HUES6 (cell line): ENCODE results near the gene TWSG1.
"Not testable (repeated sequence)": the region's sequence is repeated elsewhere in the genome, so short reads cannot be mapped to it uniquely, and the experiment has no call there.

Experiments
- H3K27ac ChIP-seq: 2 replicates; pipeline ENCODE4 v1.7.0; 2013; ENCODE audit warnings: low read depth, mild to moderate bottlenecking, low read length, inconsistent platforms
- H3K27me3 ChIP-seq: 2 replicates; pipeline ENCODE4 v1.6.1; 2013; ENCODE audit warnings: low read length; ENCODE audit not compliant: control insufficient read depth, insufficient read depth
- H3K36me3 ChIP-seq: 2 replicates; pipeline ENCODE4 v1.6.1; 2013; ENCODE audit warnings: low read length; ENCODE audit not compliant: control insufficient read depth, insufficient read depth
- H3K4me1 ChIP-seq: 2 replicates; pipeline ENCODE4 v1.6.1; 2013; ENCODE audit warnings: low read length; ENCODE audit not compliant: control insufficient read depth, insufficient read depth
- H3K4me3 ChIP-seq: 2 replicates; pipeline ENCODE4 v1.5.1; 2013; ENCODE audit warnings: low read depth, low read length
- H3K9ac ChIP-seq: one replicate; pipeline ENCODE4 v1.6.1; 2013; ENCODE audit warnings: mild to moderate bottlenecking, low read length
- H3K9me3 ChIP-seq: 2 replicates; pipeline ENCODE4 v1.6.1; 2013; ENCODE audit warnings: low read depth, low read length; ENCODE audit not compliant: control insufficient read depth, insufficient read depth

The TWSG1 gene

GRCh38 chr18:9413576-9413975 lies 79.0 kb downstream of the TWSG1 start:
- Histone ChIP-seq H3K4me3 (no peak overlapping the region), H3K9ac (no peak overlapping the region), H3K4me1 (peaks cover 10% of the 10 kb centered on the region; the same call in 1 of the 2 replicates), H3K36me3 (no peaks in the 10 kb centered on the region), H3K27me3 (no peaks in the 10 kb centered on the region), H3K9me3 (peaks cover 22% of the 10 kb centered on the region), H3K27ac (no peak overlapping the region)

- Histone ChIP-seq H3K27me3 (no peaks in the 10 kb centered on the region), H3K9me3 (0 out of 2 replicates have a peak, but pooled peaks cover 2% of the 10 kb centered on the region), H3K36me3 (no peaks in the 10 kb centered on the region), H3K9ac (no peak overlapping the region), H3K4me3 (no peak overlapping the region), H3K4me1 (peaks cover 10% of the 10 kb centered on the region; the same call in 1 of the 2 replicates), H3K27ac (no peak overlapping the region)
Observed at GRCh38 chr18:9416563-9417072, 82.0 kb downstream of the TWSG1 start.

GRCh38 chr18:9417073-9417851 lies 82.7 kb downstream of the TWSG1 start:
- Histone ChIP-seq H3K27me3 (no peaks in the 10 kb centered on the region), H3K4me1 (peaks cover 10% of the 10 kb centered on the region; the same call in 1 of the 2 replicates), H3K36me3 (no peaks in the 10 kb centered on the region), H3K9ac (no peak overlapping the region), H3K27ac (no peak overlapping the region), H3K4me3 (no peak overlapping the region), H3K9me3 (0 out of 2 replicates have a peak, but pooled peaks cover 2% of the 10 kb centered on the region)

GRCh38 chr18:9418047-9418690 lies 83.6 kb downstream of the TWSG1 start:
- H3K9ac ChIP-seq = no peak overlapping the region
- no peaks in the 10 kb centered on the region for H3K9me3 ChIP-seq
- H3K4me3 ChIP-seq = no peak overlapping the region
- no peaks in the 10 kb centered on the region for H3K27me3 ChIP-seq
- no peaks in the 10 kb centered on the region for H3K36me3 ChIP-seq
- no peak overlapping the region for H3K27ac ChIP-seq
- H3K4me1 ChIP-seq = peaks cover 10% of the 10 kb centered on the region; the same call in 1 of the 2 replicates

- peaks cover 13% of the 10 kb centered on the region; the same call in 1 of the 2 replicates for H3K9me3 ChIP-seq
- H3K27ac ChIP-seq = no peak overlapping the region
- no peak overlapping the region for H3K9ac ChIP-seq
- H3K27me3 ChIP-seq = no peaks in the 10 kb centered on the region
- H3K4me3 ChIP-seq = no peak overlapping the region
- H3K4me1 ChIP-seq = peaks cover 10% of the 10 kb centered on the region; the same call in 1 of the 2 replicates
- no peaks in the 10 kb centered on the region for H3K36me3 ChIP-seq
Observed at GRCh38 chr18:9419956-9420631, 85.5 kb downstream of the TWSG1 start.

GRCh38 chr18:9421096-9421900 lies 86.7 kb downstream of the TWSG1 start:
- H3K27me3 ChIP-seq = no peaks in the 10 kb centered on the region
- peaks cover 10% of the 10 kb centered on the region; the same call in 1 of the 2 replicates for H3K4me1 ChIP-seq
- H3K4me3 ChIP-seq = no peak overlapping the region
- no peak overlapping the region for H3K27ac ChIP-seq
- no peak overlapping the region for H3K9ac ChIP-seq
- H3K9me3 ChIP-seq = peaks cover 13% of the 10 kb centered on the region; the same call in 1 of the 2 replicates
- H3K36me3 ChIP-seq = no peaks in the 10 kb centered on the region

GRCh38 chr18:9421901-9422327 lies 87.3 kb downstream of the TWSG1 start:
- Histone ChIP-seq H3K27me3 (no peaks in the 10 kb centered on the region), H3K36me3 (no peaks in the 10 kb centered on the region), H3K27ac (no peak overlapping the region), H3K9me3 (peaks cover 13% of the 10 kb centered on the region; the same call in 1 of the 2 replicates), H3K4me3 (no peak overlapping the region), H3K4me1 (peaks cover 6% of the 10 kb centered on the region; the same call in 1 of the 2 replicates), H3K9ac (no peak overlapping the region)

GRCh38 chr18:9422816-9423519 lies 88.4 kb downstream of the TWSG1 start:
- no peak overlapping the region for H3K9ac ChIP-seq
- peaks cover 13% of the 10 kb centered on the region; the same call in 1 of the 2 replicates for H3K9me3 ChIP-seq
- no peak overlapping the region for H3K4me3 ChIP-seq
- no peak overlapping the region for H3K27ac ChIP-seq
- no peaks in the 10 kb centered on the region for H3K27me3 ChIP-seq
- H3K4me1 ChIP-seq = no peaks in the 10 kb centered on the region
- H3K36me3 ChIP-seq = no peaks in the 10 kb centered on the region

- not testable (repeated sequence) for H3K4me3 ChIP-seq, H3K27ac ChIP-seq, H3K36me3 ChIP-seq, H3K4me1 ChIP-seq, H3K9ac ChIP-seq, H3K27me3 ChIP-seq
- peaks cover 14% of the 10 kb centered on the region; the same call in 1 of the 2 replicates for H3K9me3 ChIP-seq
Observed at GRCh38 chr18:9423648-9424047, 89.1 kb downstream of the TWSG1 start.

- not testable (repeated sequence) for H3K9ac ChIP-seq, H3K36me3 ChIP-seq, H3K27me3 ChIP-seq, H3K4me1 ChIP-seq, H3K4me3 ChIP-seq, H3K27ac ChIP-seq
- H3K9me3 ChIP-seq = peaks cover 14% of the 10 kb centered on the region; the same call in 1 of the 2 replicates
Observed at GRCh38 chr18:9424235-9424634, 89.7 kb downstream of the TWSG1 start.
